Stimulated activated memory B cell treated with anti-CD40 and anti-IgM and Interleukin-4, amounts not matched to agents 10 μg/mL and 1 μg/mL and 100 μg/mL, for 72 hours (primary cell): ENCODE data around the gene CD4.
"Not testable (repeated sequence)": the region's sequence is repeated elsewhere in the genome, so short reads cannot be mapped to it uniquely, and the experiment has no call there.

Source experiments
- ATAC-seq: fragments of 150-1000 bp; cut with Tn5 transposase; 2 replicates; pipeline ENCODE4 v1.10.0; 2021
- H3K27ac Mint-ChIP-seq: one replicate; pipeline ENCODE4 v1.8.0; 2022; ENCODE audit warnings: mild to moderate bottlenecking, mixed read lengths
- H3K27me3 Mint-ChIP-seq: one replicate; pipeline ENCODE4 v1.8.0; 2022; ENCODE audit warnings: mixed read lengths
- H3K36me3 Mint-ChIP-seq: one replicate; pipeline ENCODE4 v1.8.0; 2022; ENCODE audit warnings: mixed read lengths
- H3K4me1 Mint-ChIP-seq: one replicate; pipeline ENCODE4 v1.8.0; 2022; ENCODE audit warnings: mixed read lengths
- H3K4me3 Mint-ChIP-seq: one replicate; pipeline ENCODE4 v1.8.0; 2022; ENCODE audit warnings: mild to moderate bottlenecking, moderate library complexity, mixed read lengths
- H3K9me3 Mint-ChIP-seq: one replicate; pipeline ENCODE4 v1.8.0; 2022; ENCODE audit warnings: mixed read lengths

CD4 gene

DNA sequence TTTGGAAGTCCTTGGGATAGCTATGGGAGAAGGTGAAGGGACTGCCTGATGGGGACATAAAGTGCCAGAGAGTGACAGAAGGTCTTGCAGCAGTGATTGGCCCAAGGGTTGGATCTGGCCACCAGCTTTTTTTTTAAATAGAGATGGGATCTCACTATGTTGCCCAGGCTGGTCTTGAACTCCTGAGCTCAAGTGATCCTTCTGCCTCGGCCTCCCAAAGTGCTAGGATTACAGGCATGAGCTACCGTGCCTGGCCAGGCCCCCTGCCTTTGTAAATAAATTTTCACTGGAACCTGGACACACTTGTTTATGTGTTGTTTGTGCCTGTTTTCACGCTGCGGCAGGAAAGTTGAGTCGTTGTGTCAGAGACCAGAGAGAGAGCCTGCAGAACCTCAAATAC is 76.0 kb downstream of the CD4 start:
- Mint-ChIP-seq H3K4me1 (peaks cover 33% of the 10 kb centered on the region), H3K36me3 (peaks cover 68% of the 10 kb centered on the region)
- H3K27me3 Mint-ChIP-seq, H3K4me3 Mint-ChIP-seq, H3K9me3 Mint-ChIP-seq, H3K27ac Mint-ChIP-seq, ATAC-seq: not testable (repeated sequence)

GRCh38 chr12:6866163-6866919 is 77.0 kb downstream of the CD4 start:
- Mint-ChIP-seq H3K9me3 (no peaks in the 10 kb centered on the region), H3K4me3 (peak overlapping the region; percentile 93), H3K4me1 (peaks cover 43% of the 10 kb centered on the region), H3K27ac (peak overlapping the region; percentile 87), H3K36me3 (peaks cover 61% of the 10 kb centered on the region), H3K27me3 (no peaks in the 10 kb centered on the region)
- ATAC-seq: no peak

DNA sequence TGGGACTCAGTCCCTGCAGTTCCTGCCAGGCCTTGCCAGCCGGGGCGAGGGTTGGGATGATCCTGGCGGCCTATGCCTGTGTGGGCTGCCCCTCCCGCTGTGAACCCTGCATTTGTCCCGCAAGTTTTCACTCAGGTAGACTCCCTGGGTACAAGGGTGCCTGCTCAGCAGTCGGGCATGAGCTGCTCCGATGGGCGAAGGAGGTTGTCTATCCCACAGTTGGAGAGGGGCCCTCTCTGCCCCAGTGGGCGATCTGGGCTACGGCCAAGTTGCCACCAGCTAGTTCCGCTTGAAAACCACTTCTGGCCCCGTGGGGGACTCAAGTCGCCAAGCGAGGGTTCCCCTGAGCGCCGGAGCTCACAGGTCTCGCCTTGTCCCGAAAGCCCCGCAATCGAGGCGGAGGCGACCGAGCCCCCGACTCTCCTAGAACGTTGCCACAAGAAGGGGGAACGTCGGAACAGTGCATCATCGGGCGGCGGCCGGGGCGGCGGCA is 77.6 kb downstream of the CD4 start:
- peak; percentile 51 for ATAC-seq
- Mint-ChIP-seq H3K27ac (peak overlapping the region; percentile 87), H3K9me3 (no peaks in the 10 kb centered on the region), H3K36me3 (peaks cover 56% of the 10 kb centered on the region), H3K4me1 (peaks cover 50% of the 10 kb centered on the region), H3K27me3 (no peaks in the 10 kb centered on the region), H3K4me3 (peak overlapping the region; percentile 93)

DNA sequence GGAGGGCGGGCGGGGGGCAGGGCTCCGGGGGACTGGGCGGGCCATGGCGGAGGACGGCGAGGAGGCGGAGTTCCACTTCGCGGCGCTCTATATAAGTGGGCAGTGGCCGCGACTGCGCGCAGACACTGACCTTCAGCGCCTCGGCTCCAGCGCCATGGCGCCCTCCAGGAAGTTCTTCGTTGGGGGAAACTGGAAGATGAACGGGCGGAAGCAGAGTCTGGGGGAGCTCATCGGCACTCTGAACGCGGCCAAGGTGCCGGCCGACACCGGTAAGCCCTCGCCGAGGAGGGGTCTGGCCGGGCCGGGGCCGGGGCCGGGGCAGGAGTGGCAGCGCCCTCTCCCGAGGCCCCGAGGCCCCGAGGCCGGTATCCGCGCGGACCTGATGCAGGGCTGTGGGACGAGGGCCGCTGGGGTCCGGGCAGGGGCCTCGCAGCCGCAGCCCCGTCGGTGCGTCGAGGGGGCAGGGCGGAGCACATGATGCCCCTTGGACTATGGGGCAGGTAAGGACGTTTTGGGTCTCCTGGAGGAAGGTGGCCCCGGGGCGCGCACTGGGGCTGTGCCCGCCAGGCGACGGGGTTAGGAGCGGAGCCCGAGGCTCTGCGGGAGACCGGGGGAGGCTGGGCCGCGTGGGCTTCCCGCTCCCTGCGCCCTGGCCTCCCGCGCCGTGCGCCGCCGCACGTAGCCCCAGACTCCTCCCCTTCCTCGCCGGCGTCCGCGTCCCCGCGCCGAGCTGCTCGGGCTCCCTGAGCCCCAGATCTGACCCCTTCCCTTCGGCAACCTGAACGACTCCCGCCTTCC is 78.3 kb downstream of the CD4 start, which contains the start of gene TPI1:
TSS of gene TPI1 (plus strand) at position 119 of the 798 bp plus-strand sequence. CDS start at position 155, 36 bp downstream.
- Mint-ChIP-seq H3K4me1 (peaks cover 56% of the 10 kb centered on the region), H3K4me3 (peak within 1 kb of the TSS; percentile 93), H3K9me3 (no peaks in the 10 kb centered on the region), H3K27me3 (no peaks in the 10 kb centered on the region), H3K36me3 (peaks cover 52% of the 10 kb centered on the region), H3K27ac (peak within 1 kb of the TSS; percentile 87)
- ATAC-seq: peak; percentile 92

DNA sequence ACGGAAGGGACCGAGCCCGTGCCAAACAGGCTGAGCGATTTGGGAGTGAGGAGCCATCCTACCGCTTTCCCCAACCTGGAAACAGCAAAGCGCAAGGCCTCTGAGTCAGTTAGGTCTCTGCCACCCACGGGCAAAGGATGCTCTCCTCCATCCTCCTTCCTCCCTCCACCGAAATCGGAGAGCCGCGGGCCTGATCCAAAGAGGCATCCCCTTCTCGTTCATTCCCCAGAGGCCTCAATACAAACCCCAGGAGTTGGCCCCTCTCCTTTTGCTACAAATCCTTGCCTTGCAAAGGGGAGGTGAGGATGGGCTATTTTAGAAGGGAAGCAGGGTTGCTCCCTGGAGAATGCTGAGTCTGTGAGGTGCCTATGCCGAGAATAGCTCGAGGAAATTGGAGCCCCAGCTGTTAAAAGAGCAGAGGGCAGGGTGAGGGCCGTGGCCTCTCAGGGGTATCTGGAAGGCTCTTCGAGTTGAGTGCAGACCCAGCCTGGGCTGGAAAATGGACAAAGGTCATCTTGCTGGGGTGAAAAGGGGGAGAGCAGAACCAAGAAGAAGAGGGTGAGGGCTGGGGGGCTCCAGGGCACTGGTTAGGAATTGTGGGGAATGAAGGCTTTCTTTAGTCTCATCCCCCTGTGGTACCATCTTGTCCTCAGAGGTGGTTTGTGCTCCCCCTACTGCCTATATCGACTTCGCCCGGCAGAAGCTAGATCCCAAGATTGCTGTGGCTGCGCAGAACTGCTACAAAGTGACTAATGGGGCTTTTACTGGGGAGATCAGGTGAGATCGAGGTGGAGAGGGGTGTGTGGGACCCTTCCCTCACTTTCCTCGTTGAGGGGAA is 79.1 kb downstream of the CD4 start:
- Mint-ChIP-seq H3K27me3 (no peaks in the 10 kb centered on the region), H3K4me1 (peaks cover 63% of the 10 kb centered on the region), H3K36me3 (peaks cover 47% of the 10 kb centered on the region), H3K4me3 (peak overlapping the region; percentile 93), H3K27ac (peak overlapping the region; percentile 87), H3K9me3 (no peaks in the 10 kb centered on the region)
- ATAC-seq: no peak

GRCh38 chr12:6869049-6870021 is 80.0 kb downstream of the CD4 start:
- Mint-ChIP-seq H3K36me3 (peaks cover 43% of the 10 kb centered on the region), H3K27me3 (no peaks in the 10 kb centered on the region), H3K27ac (peak overlapping the region; percentile 87), H3K4me3 (peak overlapping the region; percentile 93), H3K4me1 (peaks cover 71% of the 10 kb centered on the region), H3K9me3 (no peaks in the 10 kb centered on the region)
- no peak for ATAC-seq

GRCh38 chr12:6870304-6870703 is 81.0 kb downstream of the CD4 start:
- peaks cover 77% of the 10 kb centered on the region for H3K4me1 Mint-ChIP-seq
- H3K4me3 Mint-ChIP-seq, H3K27me3 Mint-ChIP-seq: not testable (repeated sequence)

More at GRCh38 chr12:6870304-6870703, 81.0 kb downstream of the CD4 start:
- peaks cover 34% of the 10 kb centered on the region for H3K36me3 Mint-ChIP-seq
- not testable (repeated sequence) for H3K9me3 Mint-ChIP-seq, H3K27ac Mint-ChIP-seq, ATAC-seq
